HEK293 (cell line): ENCODE data around the gene NHP2.

Experiments used
- CTCF ChIA-PET: fragments of 350-600 bp; formaldehyde crosslinking; extraction: SDS; loops from one replicate; lab custom pipeline; 2021; ENCODE audit warnings: antibody characterized with exemption; lab: Yijun Ruan, JAX
- POLR2A ChIA-PET: fragments of 300-600 bp; formaldehyde crosslinking; extraction: SDS; loops from one replicate; lab custom pipeline; 2020; ENCODE audit warnings: antibody characterized with exemption, inconsistent platforms; lab: Yijun Ruan, JAX
- H3K27ac ChIP-seq: fragments of 200-500 bp; sonication (Bioruptor generic); 2 replicates; pipeline ENCODE4 v1.5.1; 2014; ENCODE audit warnings: low read depth, low read length, control low read depth, inconsistent platforms; ENCODE audit errors: extremely low read depth
- H3K36me3 ChIP-seq, 2 experiments: fragments of 200-500 bp in 1 of 2; sonication (Bioruptor generic) in 1 of 2; 1 replicate in 1 of 2; 2 replicates in 1 of 2; pipeline ENCODE4 v1.5.1; 2014 to 2017; ENCODE audit warnings: inconsistent platforms in 2 of 2, low read length in 2 of 2; ENCODE audit not compliant: control insufficient read depth in 2 of 2, insufficient read depth in 1 of 2
- H3K4me1 ChIP-seq: fragments of 200-500 bp; sonication (Bioruptor generic); 2 replicates; pipeline ENCODE4 v1.5.1; 2014; ENCODE audit warnings: mild to moderate bottlenecking, low read length, inconsistent platforms; ENCODE audit not compliant: control insufficient read depth, insufficient read depth
- H3K4me3 ChIP-seq: 2 replicates; pipeline ENCODE4 v1.5.1; 2011; ENCODE audit warnings: low read depth, mild to moderate bottlenecking, control low read depth, low read length, moderate library complexity
- H3K9me3 ChIP-seq: fragments of 200-500 bp; sonication (Bioruptor generic); 2 replicates; pipeline ENCODE4 v1.5.1; 2014; ENCODE audit warnings: low read depth, low read length, inconsistent platforms; ENCODE audit not compliant: control insufficient read depth, insufficient read depth
- EGR2 ChIP-seq: fragments of 450-650 bp; formaldehyde crosslinking; IDR thresholded peaks from 2 replicates; pipeline ENCODE4 v1.5.1; 2016; ENCODE audit warnings: low read depth, missing biosample characterization, missing genetic modification characterization
- MEIS1 ChIP-seq: sonication (generic); formaldehyde crosslinking; IDR thresholded peaks from 2 replicates; pipeline ENCODE4 v1.8.1; 2022; ENCODE audit warnings: missing genetic modification reagents, mild to moderate bottlenecking, borderline replicate concordance
- PRDM1 ChIP-seq: fragments of 450-650 bp; formaldehyde crosslinking; IDR thresholded peaks from 2 replicates; pipeline ENCODE4; 2016; ENCODE audit warnings: missing biosample characterization, missing genetic modification characterization
- PRDM4 ChIP-seq: fragments of 450-650 bp; formaldehyde crosslinking; IDR thresholded peaks from 2 replicates; pipeline ENCODE4 v1.5.1; 2017; ENCODE audit warnings: missing biosample characterization, missing genetic modification characterization
- SCRT1 ChIP-seq: fragments of 450-650 bp; formaldehyde crosslinking; IDR thresholded peaks from 2 replicates; pipeline ENCODE4 v1.5.1; 2016; ENCODE audit warnings: missing biosample characterization, missing genetic modification characterization, borderline replicate concordance
- SP2 ChIP-seq: fragments of 450-650 bp; formaldehyde crosslinking; IDR thresholded peaks from 2 replicates; pipeline ENCODE4 v1.5.1; 2016; ENCODE audit warnings: missing biosample characterization, missing genetic modification characterization
- YY1 ChIP-seq: fragments of 450-650 bp; formaldehyde crosslinking; IDR thresholded peaks from 2 replicates; pipeline ENCODE4 v1.5.1; 2018; ENCODE audit warnings: missing biosample characterization, missing genetic modification characterization
- ZBTB17 ChIP-seq: fragments of 450-650 bp; formaldehyde crosslinking; IDR thresholded peaks from 2 replicates; pipeline ENCODE4 v1.5.1; 2016; ENCODE audit warnings: missing biosample characterization, missing genetic modification characterization
- ZBTB8A ChIP-seq: fragments of 450-650 bp; formaldehyde crosslinking; IDR thresholded peaks from 2 replicates; pipeline ENCODE4 v1.5.1; 2016; ENCODE audit warnings: missing biosample characterization, missing genetic modification characterization
- ZFHX2 ChIP-seq: fragments of 450-650 bp; formaldehyde crosslinking; conservative IDR thresholded peaks from 2 replicates; pipeline ENCODE4 v1.5.1; 2016; ENCODE audit warnings: missing biosample characterization, missing genetic modification characterization
- ZNF140 ChIP-seq: fragments of 450-650 bp; formaldehyde crosslinking; IDR thresholded peaks from 2 replicates; pipeline ENCODE4 v1.5.1; 2016; ENCODE audit warnings: missing biosample characterization, missing genetic modification characterization
- ZNF19 ChIP-seq: fragments of 450-650 bp; formaldehyde crosslinking; IDR thresholded peaks from 2 replicates; pipeline ENCODE4; 2016; ENCODE audit warnings: missing biosample characterization, missing genetic modification characterization, low read depth
- ZNF211 ChIP-seq: fragments of 450-650 bp; formaldehyde crosslinking; IDR thresholded peaks from 2 replicates; pipeline ENCODE4 v1.5.1; 2016; ENCODE audit warnings: low read depth, missing biosample characterization, missing genetic modification characterization
- ZNF518A ChIP-seq: fragments of 450-650 bp; formaldehyde crosslinking; conservative IDR thresholded peaks from 2 replicates; pipeline ENCODE4 v1.5.1; 2016; ENCODE audit warnings: low read depth, missing biosample characterization, missing genetic modification characterization
- ZNF560 ChIP-seq: fragments of 450-650 bp; formaldehyde crosslinking; IDR thresholded peaks from 2 replicates; pipeline ENCODE4 v1.5.1; 2017; ENCODE audit warnings: missing biosample characterization, missing genetic modification characterization, borderline replicate concordance
- ZNF600 ChIP-seq: fragments of 450-650 bp; formaldehyde crosslinking; IDR thresholded peaks from 2 replicates; pipeline ENCODE4 v1.5.1; 2016; ENCODE audit warnings: missing biosample characterization, missing genetic modification characterization
- ZNF610 ChIP-seq: fragments of 450-650 bp; formaldehyde crosslinking; IDR thresholded peaks from 2 replicates; pipeline ENCODE4 v1.5.1; 2016; ENCODE audit warnings: missing biosample characterization, missing genetic modification characterization, borderline replicate concordance
- ZNF664 ChIP-seq: fragments of 450-650 bp; formaldehyde crosslinking; IDR thresholded peaks from 2 replicates; pipeline ENCODE4 v1.5.1; 2016; ENCODE audit warnings: missing biosample characterization, missing genetic modification characterization
- ZNF677 ChIP-seq: fragments of 450-650 bp; IDR thresholded peaks from 2 replicates; pipeline ENCODE4 v1.5.0; 2018; ENCODE audit warnings: missing biosample characterization, mild to moderate bottlenecking, missing genetic modification characterization, moderate library complexity
- ZNF768 ChIP-seq: fragments of 450-650 bp; formaldehyde crosslinking; IDR thresholded peaks from 2 replicates; pipeline ENCODE4 v1.5.1; 2018; ENCODE audit warnings: missing biosample characterization, mild to moderate bottlenecking, missing genetic modification characterization
- TF ChIP-seq, protein P1 (sequence below): fragments of 450-650 bp; formaldehyde crosslinking; IDR thresholded peaks from 2 replicates; pipeline ENCODE4 v1.5.1; 2016; ENCODE audit warnings: missing biosample characterization, missing genetic modification characterization
- TF ChIP-seq, protein P2 (sequence below): fragments of 450-650 bp; formaldehyde crosslinking; IDR thresholded peaks from 2 replicates; pipeline ENCODE4 v1.5.1; 2016; ENCODE audit warnings: missing biosample characterization, missing genetic modification characterization, borderline replicate concordance

Gene NHP2

GRCh38 chr5:178117923-178118701, 35.6 kb downstream of the NHP2 start:
- ChIA-PET POLR2A (no interaction called here), CTCF (no interaction called here)
- Histone ChIP-seq H3K36me3 (peaks cover 0 to 10% of the 10 kb centered on the region in 2 experiments; a peak in 1 of 3 replicates), H3K27ac (no peak overlapping the region), H3K4me3 (no peak overlapping the region), H3K4me1 (0 out of 2 replicates have a peak, but pooled peaks cover 2% of the 10 kb centered on the region), H3K9me3 (no peaks in the 10 kb centered on the region)
- TF ChIP-seq ZFHX2 (tag by site-specific recombination): 0 out of 2 replicates have a peak, but pooled peaks have one; percentile 7
- no peak for TF ChIP-seq PRDM4 (tag by site-specific recombination)
- TF ChIP-seq ZNF610 (tag by site-specific recombination): no peak
- TF ChIP-seq ZNF140 (tag by site-specific recombination): no peak
- TF ChIP-seq YY1: no peak
- TF ChIP-seq SCRT1 (tag by site-specific recombination): no peak
- TF ChIP-seq ZNF677 (tag by site-specific recombination): no peak
- no peak for TF ChIP-seq ZNF768
- 0 out of 2 replicates have a peak, but pooled peaks have one; percentile 7 for TF ChIP-seq EGR2 (tag by site-specific recombination)
- TF ChIP-seq ZNF211: no peak
- no peak for TF ChIP-seq ZBTB17 (tag by site-specific recombination)

- Histone ChIP-seq H3K4me1 (0 out of 2 replicates have a peak, but pooled peaks cover under 1% of the 10 kb centered on the region), H3K9me3 (no peaks in the 10 kb centered on the region), H3K4me3 (no peak overlapping the region), H3K27ac (no peak overlapping the region), H3K36me3 (no peaks in the 10 kb centered on the region)
- POLR2A ChIA-PET: interaction anchor here (0.6 to 2.0 kb wide), 4 partner anchors 15 to 88 kb away, joined by 3 to 8 read pairs (median 4); partner anchors contain the start of genes HNRNPAB, NHP2 and RMND5B
- CTCF ChIA-PET: no interaction called here
- TF ChIP-seq ZNF518A (tag by site-specific recombination) (no peak), ZBTB8A (tag by site-specific recombination) (no peak), ZNF19 (tag by site-specific recombination) (no peak), PRDM1 (tag by site-specific recombination) (no peak), ZNF768 (no peak), ZNF600 (tag by site-specific recombination) (0 out of 2 replicates have a peak, but pooled peaks have one; percentile 15), SP2 (tag by site-specific recombination) (0 out of 2 replicates have a peak, but pooled peaks have one; percentile 6), ZNF664 (no peak), ZNF560 (tag by site-specific recombination) (no peak), MEIS1 (CRISPR knock-in tag) (no peak)
- TF ChIP-seq, protein P1, sequence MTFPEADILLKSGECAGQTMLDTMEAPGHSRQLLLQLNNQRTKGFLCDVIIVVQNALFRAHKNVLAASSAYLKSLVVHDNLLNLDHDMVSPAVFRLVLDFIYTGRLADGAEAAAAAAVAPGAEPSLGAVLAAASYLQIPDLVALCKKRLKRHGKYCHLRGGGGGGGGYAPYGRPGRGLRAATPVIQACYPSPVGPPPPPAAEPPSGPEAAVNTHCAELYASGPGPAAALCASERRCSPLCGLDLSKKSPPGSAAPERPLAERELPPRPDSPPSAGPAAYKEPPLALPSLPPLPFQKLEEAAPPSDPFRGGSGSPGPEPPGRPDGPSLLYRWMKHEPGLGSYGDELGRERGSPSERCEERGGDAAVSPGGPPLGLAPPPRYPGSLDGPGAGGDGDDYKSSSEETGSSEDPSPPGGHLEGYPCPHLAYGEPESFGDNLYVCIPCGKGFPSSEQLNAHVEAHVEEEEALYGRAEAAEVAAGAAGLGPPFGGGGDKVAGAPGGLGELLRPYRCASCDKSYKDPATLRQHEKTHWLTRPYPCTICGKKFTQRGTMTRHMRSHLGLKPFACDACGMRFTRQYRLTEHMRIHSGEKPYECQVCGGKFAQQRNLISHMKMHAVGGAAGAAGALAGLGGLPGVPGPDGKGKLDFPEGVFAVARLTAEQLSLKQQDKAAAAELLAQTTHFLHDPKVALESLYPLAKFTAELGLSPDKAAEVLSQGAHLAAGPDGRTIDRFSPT (tag by site-specific recombination): 0 out of 2 replicates have a peak, but pooled peaks have one; percentile 19
- TF ChIP-seq, protein P2, sequence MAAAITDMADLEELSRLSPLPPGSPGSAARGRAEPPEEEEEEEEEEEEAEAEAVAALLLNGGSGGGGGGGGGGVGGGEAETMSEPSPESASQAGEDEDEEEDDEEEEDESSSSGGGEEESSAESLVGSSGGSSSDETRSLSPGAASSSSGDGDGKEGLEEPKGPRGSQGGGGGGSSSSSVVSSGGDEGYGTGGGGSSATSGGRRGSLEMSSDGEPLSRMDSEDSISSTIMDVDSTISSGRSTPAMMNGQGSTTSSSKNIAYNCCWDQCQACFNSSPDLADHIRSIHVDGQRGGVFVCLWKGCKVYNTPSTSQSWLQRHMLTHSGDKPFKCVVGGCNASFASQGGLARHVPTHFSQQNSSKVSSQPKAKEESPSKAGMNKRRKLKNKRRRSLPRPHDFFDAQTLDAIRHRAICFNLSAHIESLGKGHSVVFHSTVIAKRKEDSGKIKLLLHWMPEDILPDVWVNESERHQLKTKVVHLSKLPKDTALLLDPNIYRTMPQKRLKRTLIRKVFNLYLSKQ (tag by site-specific recombination): no peak
These were observed 37.4 kb downstream of the NHP2 start for GRCh38 chr5:178116143-178116885.
